T1000 (cell line): Measurements from ENCODE around the gene B4GALT5.

Experiments
- DNase-seq: peaks from one replicate; lab custom pipeline; 2025; ENCODE audit warnings: mixed read lengths; lab: John Stamatoyannopoulos, UW

Gene B4GALT5

DNA sequence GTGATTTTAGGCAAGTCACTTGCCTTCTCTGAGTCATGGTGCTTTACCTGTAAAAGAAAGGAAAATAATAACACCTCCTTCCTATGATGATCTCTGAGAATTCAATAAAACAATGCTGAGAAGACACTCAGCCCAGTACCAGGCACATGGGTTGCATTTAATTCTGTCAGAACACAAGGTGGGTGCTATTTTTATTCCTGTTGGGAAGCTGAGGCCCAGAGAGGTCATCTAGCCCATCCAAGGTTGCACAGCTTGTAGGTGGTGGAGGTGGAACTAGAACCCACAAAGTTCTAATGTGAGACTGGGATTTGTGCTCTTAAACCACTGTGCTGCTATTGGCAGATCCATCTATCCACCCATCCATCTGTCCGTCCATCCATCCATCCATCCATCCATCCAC is 106.1 kb downstream of the B4GALT5 start:
- no peak for DNase-seq

DNA sequence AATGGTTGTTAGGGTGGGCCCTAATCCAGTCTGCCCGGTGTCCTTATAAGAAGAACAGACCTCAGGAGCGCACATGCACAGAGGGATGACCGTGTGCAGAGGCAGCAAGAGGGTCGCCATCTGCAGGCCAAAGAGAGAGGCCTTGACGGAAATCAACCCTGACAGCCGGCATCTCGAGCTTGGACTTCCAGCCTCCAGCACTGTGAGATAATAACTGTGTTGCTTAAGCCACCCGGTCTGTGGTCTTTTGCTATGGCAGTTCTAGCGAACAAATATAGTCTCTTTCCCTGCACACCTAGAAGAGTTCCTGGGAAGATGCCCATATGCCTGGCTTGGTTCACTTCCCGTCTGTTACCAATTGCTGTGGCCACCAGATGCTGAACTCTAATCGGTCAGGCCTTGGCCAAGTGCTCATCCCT is 110.5 kb downstream of the B4GALT5 start:
- no peak for DNase-seq

DNA sequence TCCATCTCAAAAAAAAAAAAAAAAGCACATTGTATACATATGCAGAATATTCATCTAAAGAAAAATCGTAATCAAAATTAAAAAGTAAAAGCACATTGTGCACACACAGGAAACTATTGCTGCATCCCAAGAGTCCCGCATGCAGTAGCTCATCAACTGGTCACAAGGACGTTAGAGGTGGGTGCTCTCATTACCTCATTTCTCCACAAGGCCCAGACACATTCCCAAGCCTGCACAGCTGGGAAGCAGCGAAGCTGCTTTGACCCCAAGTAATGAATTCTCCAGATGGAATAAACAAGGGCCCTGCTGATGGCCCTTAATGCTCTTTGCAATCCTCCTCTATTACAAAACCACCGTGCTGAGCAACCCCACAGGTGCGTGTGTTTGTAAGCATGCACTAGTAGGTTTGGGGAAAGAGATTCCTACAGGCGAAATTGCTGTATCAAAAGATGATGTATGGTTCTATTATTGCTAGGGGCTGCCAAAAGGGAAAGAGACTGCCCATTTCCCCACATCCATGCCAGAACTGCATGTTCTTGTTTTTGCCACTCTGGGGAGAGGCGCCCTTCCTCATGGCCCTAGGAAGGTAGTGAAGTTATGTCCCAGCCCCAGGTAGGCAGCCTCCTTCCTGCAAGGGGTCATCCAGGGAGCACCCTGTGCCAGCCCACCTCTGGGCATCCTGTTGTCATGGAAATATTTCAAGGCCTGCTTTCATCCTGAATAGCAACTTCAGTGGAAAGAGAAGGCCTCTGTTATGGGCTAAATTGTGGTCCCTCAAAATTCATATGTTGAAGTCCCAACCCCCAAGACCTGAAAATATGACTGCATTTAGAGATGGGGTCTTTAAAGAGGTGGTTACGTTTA is 111.1 kb downstream of the B4GALT5 start:
- DNase-seq: no peak

DNA sequence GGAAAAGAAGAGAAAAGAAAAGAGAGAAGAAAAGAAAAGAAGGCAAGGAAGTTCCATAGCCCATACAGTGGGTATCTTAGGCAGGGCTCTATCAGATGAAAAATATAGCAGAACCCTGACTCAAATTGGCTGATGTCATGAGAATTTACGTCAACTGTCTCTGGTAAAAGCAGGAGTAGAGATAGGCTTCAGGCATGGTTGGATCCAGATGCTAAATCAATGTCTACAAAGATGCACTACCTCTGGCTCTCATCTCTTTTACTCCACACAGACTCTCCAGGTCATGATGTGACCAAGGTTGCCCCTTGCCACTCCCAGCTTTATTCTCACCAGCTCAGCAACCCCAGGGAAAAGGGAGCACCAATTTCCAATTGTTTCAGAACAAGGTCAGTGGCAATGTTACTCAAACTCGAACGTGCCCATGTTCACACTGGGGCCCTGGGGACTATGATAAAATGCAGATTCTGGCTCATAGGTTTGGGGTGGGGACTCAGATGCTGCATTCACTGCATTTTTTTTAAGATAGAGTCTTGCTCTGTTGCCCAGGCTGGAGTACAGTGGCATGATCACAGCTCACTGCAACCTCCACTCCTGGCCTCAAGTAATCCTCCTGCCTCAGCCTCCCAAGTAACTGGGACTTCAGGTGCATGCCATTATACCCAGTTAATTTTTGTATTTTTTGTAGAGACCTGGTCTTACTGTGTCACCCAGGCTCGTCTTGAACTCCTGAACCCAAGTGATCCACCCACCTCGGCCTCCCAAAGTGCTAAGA is 112.3 kb downstream of the B4GALT5 start:
- no peak for DNase-seq

DNA sequence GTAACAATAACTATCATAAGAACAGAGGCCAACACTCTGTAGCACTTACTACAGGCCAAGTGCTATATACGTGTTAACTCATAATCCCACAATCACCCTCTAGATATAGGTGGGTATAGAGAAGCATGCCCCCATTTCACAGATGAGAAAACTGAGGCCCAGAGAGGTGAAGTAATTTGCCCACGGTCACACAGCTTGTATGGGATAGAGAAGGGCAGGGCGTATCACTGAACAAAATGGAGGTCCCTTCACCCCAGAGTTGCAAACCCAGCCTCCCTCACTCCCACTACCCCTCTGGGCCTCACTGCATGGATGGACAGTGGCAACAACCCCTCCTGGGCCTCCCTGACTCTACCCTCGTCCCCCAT is 113.9 kb downstream of the B4GALT5 start:
- DNase-seq: no peak

DNA sequence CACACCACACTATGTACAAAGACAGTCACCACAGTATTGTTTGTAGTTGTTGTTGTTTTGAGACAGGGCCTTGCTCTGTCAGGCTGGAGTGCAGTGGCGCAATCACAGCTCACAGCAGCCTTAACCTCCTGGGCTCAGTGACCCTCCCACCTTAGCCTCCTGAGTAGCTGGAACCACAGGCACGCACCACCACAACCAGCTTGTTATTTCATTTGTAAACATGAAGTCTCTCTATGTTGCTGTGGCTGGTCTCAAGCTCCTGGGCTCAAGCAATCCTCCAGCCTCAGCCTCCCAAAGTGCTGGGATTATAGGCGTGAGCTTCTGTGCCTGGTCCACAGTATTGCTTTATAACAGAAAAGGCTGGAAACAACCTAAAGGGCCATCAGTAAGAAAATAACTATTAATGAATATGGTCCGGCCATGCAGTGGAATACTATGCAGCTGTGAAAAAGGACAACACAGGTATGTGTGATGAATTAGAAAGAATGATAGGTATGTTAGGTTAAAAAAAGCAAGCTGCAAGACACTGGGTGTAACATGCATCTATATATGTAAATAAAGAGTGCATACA is 115.8 kb downstream of the B4GALT5 start:
- no peak for DNase-seq

DNA sequence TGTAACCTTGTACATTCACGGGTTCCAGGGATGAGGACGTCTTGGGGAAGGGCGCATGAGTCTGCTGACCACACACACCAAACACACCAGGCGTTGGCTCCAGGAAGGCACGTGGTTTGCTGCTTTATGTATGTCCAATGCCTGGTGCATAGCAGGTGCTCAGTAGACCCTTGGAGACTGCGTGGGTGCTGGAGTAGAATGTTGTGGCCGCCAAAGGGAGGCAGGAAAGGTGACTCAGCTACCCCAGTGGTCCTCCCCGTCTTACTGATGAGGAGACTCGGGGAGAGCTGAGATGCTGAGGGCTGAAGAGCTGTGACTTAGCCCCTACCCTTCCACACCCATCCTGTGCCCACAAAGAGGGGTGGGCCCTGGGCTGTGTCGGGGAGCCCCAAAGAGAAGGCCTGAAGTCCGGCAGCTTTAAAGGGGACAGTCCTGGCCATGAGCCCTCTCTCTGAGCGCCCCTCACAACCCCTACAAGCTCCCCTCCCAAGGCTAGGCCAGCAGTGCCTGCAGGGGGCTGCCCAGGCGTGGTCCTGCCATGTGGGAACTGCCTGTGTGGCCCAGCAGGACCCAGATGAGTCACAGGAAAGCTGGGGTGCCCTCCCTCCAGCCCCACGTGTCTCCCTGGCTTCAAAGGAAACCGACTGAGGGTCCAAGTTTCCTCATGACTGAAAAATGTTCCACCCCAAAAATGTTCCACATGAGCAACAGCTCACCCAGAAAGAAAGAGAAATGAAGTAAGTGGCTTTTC is 117.7 kb downstream of the B4GALT5 start:
- DNase-seq: no peak

DNA sequence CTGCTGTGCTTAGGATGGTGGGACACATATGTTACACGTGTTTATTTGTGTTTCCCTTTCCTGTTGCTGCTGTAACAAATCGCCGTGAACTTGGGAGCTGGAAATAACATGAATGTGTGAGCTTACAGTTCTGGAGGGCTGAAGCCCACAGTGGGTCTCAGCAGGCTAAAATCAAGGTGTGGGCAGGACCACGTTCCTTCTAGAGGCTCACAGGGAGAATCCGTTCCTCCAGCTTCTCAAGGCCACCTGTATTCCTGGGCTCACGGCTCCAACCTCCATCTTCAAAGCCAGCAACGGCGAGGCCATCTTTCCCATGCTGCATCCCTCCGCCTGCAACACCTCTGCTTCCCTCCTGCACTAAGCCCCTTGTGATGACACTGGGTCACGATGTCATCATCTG is 118.3 kb downstream of the B4GALT5 start:
- DNase-seq: no peak

DNA sequence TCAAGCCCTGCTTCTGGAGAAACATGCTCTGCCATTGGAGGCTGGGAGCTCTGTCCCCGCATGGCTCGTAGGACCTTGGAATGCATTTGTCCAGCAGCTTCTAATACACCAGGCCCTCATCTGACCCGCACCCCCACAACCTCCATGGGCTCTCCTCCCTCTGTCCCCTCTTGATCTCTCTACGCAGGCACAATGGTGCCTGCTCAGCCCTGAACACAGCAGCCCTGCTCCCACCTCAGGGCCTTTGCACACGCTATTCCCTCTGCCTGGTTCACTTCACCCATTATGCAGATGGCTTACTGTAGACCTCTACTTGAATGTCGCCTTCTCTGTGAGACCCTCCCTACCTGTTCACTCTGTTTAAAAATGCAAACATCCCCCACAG is 118.8 kb downstream of the B4GALT5 start:
- no peak for DNase-seq

DNA sequence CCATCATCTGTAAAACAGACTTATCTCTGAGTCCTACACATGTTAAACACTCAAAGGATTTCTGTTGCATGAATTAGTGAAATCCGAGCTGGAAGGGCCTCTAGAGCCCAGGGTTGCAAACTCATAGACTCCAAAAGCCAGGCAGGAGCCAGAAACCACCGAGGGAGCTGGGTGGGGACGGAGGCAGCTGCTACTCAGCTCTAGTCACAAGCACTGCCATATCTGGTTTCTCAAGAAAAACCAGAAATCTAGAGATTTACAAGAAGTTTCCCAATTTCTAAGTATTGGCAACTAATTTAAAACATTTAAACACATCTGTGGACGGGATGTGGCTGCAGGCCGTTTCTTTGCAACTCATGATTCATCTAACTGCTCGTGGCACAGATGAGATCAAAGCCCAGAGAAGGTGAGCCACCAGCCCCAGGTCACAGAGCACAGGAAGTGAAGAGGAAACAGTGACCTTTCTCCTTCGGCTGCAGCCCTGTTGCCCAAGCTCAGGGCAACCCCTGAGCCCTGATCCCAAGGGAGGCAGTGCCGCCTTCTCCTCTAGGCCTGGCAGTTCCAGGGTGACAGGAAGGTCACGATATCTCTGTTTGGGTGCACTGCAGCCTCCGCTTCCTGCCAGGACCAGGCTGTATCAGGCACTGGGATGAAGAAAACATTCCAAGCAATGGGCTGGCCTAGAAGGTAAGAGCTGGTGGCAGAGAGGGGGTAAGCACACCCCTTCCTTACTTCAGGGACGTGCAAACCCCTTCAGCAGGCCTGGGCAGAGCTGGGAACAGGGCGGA is 119.3 kb downstream of the B4GALT5 start:
- no peak for DNase-seq

DNA sequence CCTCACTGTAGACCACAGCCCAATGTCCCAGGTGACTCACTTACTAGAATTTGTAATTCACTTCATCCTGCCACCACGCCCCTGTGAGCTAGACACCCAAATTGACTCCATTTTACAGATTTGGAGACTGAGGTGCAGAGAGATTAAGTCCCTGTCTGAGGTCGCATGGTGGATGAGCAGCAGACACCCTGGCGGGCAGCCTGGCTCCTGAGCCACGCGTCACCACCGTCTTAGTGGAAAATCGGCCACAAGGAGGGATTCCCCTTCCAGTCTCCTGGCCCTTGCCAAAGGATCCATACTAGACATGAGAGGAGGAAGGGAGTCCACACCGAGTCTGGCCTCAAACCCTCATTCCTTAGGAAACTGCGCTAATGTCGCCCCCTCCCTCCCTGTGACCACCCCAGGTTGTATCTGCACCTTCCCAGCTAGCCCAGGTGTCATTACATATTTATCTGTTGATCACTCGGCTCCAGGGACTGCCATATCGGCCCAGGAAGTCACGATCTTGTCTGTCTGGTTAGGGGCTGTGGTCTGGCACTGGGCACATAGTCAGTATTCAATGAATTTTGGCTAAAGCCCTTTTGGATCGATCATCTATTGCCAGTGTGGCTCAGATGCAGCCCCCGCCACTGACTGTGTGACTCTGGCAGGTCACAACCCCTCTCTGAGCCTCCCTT is 120.1 kb downstream of the B4GALT5 start:
- DNase-seq: no peak

DNA sequence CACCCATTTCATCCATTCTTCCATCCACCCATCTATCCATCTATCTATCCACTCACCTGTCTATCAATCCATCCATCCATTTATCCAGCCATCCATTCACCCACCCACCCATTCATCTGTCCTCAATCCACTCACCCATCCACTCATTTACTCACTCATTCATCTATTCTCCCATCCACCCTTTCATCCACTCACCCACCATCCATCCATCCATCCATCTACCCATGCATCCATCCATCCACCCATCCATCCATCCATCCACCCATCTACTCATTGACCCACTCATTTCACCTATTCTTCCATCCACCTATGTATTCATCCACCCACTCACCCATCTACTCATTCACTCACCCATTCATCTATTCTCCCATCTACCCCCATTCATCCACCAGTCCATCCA is 121.6 kb downstream of the B4GALT5 start:
- no peak for DNase-seq

DNA sequence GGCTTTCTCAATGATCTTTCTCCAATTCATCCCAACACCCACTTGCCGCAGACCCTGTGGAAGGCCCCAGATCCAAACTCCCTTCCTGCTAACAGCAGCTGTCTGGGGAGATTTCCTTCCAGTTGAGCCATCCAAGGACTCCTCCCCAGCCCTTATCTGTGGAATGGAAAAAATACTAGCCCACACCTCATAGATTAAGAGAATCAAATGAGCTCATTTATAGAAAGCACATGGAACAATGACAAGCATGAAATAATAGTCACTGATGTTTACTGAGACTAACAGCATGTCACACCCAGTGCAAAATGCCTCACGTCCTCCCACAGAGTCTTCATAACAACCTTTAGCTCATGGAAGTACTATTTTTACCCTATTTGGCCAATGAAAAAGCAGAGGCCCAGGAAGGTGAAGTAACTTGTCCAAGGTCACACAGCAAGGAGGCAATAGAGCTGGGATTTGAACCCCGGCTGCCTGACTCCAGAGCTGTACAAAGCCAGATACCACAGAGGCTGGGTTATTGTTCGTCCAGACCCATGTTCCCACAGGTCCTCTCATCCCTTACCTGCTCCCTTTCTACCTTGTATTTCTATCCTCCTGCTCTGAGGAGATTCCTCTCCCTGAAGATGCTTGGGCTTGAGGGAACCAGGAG is 122.3 kb downstream of the B4GALT5 start:
- DNase-seq: no peak

DNA sequence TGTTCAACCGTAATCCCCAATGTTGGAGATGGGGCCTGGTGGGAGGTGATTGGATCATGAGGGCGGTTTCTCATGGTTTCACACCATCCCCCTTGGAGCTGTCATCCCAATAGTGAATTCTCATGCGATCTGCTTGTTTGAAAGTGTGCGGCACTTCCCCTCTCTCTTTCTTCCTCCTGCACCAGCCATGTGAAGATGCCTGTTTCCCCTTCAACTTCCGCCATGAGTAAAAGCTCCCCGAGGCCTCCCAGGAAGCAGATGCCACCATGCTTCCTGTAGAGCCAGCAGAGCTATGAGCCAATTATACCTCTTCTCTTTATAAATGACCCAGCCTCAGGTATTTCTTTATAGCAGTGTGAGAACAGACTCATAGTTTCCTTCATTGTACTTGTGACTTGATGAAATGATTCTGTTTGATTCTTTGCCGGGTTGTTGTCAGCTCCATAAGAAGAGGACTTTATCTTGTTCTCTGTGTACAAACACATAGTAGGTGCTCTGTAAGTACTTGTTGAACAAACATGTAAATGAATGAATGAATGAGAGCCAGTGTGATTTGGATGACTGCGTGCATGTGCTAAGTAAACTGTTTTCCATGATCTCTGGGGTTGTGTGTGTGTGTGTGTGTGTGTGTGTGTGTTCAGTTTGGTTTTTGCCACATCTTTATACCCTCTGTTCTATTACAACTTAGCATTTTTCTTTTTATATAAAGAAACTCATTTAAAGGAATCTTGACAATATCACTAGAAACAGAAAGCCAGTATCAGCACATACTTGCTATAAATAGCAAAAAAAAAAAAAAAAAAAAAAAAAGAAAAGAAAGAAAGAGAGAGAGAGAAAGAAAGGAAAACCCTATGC is 123.3 kb downstream of the B4GALT5 start:
- DNase-seq: no peak

DNA sequence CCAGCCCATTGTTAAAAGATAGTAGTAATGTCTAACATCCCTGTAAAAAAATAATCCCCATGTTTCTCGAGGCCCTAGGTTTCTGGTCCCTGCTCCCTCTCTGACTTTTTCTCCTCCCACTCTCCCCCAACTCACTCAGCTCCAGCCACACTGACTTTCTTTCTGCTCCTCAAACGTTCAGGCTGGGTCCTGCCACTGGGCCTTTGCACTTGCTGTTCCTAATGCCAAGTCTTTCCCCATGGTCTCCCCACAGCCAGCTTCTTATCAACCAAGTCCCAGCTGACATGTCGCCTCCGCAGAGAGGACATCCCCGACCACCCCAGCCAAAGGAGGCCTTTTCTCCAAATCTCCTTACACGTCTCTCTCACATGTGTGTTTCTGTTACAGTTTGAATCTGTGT is 123.9 kb downstream of the B4GALT5 start:
- no peak for DNase-seq

DNA sequence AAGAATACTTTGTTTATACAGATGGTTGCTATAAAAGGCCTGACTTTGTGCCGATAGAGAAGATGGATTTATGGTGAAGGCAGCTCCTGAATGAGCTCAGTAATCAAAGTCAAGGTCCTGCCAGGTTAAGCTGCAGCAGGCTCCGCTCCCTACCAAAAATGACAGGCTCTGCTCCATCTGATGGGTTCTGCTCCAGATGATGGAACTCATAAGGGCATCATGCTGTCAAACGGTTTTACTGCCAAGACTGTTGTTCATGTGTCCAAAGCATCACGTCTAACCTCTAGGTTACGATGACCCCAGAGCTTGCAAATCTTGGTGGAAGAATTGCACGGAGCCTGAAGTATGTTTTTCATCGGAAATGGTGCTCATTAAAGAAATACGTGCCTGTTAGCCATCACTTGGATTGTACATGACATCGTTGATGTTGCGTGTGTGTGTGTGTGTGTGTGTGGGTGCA is 126.5 kb downstream of the B4GALT5 start:
- DNase-seq: no peak

DNA sequence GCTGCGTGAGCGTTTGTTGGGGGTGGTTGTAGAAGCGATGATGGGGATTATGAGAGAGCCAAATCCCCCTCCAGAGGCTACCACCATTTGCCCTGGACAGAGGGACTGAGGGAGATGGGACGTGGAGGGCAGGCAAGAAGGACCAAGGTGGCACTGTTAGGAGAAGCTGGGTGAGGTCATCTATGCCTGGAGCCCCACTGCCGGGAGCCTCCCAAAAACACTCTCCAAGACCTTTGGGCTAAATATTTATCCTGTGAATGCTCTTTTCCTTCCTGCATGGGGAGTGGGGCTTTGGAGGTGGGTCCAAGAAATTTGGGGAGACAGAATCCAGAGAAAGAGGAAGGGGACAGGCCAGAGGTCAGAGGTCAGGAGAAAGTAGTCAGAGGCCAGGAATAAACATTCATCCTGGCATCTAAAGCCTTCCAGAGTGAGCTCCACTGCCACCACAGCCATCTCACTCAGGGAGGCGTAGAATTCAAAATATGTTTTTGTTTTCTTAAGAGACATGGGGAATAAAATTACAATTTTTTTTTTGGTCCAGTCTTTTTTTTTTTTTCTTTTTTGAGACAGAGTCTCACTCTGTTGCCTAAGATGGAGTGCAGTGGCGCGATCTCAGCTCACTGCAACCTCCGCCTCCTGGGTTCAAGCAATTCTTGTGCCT is 128.0 kb downstream of the B4GALT5 start:
- DNase-seq: no peak

DNA sequence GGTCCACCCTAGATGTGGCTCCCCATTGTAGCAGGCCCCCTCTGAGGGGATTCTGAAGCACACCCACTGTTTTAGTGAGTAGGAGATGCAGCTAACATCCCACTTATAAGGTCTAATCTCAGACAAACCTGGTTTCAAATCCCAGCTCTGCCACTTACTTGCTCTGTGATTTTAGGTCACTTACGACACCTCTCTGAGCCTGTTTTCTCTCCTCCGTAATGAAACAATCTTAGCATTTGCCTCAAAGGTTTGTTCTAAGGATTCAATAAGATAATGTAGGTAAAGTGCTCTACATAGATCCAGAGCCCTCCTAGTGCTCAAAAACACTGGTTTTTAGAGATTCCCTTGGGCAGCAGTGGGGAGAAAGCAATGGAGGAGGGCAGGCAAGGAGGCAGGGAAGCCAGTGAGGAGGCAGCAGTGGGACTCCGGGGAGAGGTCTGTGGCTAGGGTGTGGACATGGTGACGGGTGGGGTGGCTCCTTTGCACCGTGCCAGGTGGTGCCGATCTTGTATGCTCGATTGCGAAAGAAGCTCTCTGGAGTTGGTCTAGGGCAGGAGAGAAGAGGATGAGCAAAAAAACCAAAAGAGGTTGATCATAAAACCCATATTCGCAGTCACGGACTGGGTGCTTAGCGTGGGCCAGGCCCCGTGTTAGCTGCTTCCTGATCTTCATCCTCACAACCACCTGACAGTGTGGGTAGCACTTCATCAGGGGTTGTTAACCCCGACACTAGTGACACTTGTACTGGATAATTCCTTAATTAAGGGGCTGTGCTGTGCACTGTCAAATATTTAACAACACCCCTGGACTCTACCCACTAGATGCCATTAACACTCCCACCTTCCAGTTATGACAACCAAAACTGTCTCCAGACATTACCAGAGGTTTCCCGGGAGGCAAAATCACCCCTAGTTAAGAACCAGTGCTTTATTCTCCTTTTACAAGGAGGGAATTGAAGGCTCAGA is 129.0 kb downstream of the B4GALT5 start:
- DNase-seq: no peak
